Measurements from ENCODE around the gene SYNE3. TPM values are rescaled to one million over a fixed set of nuclear protein-coding genes. Genes with fewer than 3 reads are reported as not detected.

The SYNE3 gene
- total RNA-seq, 2 donors from 2014 or later: 78.9 to 79.1 TPM

Other genes starting within 250 kb of the SYNE3 start
- 1 to 10 TPM in 1 of 2 donors, under 1 TPM in 1; 0.95 to 5.3 TPM for gene CLMN, start 196.7 kb downstream of the SYNE3 start, total RNA-seq
- 10 to 100 TPM; 21.5 to 61.4 TPM for gene GLRX5, start 18.4 kb upstream of the SYNE3 start, total RNA-seq
- not detected for gene TCL1B, start 169.8 kb upstream of the SYNE3 start, total RNA-seq
- not detected for gene TCL1A, start 197.5 kb upstream of the SYNE3 start, total RNA-seq